ENCODE measurements around the gene PRKAA1. TPM values are rescaled to one million over a fixed set of nuclear protein-coding genes. Genes with fewer than 3 reads are reported as not detected.

The PRKAA1 gene
- total RNA-seq, 1 donor, result 115 TPM

- no peak for TF ChIP-seq CTCF (IDR thresholded peaks at IDR 0.05; ENCODE audit: insufficient read depth, low read length)
- no peak for DNase-seq (ENCODE audit: low read depth)
- H3K4me3 ChIP-seq (ENCODE audit: low read depth, low read length), result no peak overlapping the region
These were observed 21.6 kb downstream of the PRKAA1 start for GRCh38 chr5:40776658-40776977.

DNA sequence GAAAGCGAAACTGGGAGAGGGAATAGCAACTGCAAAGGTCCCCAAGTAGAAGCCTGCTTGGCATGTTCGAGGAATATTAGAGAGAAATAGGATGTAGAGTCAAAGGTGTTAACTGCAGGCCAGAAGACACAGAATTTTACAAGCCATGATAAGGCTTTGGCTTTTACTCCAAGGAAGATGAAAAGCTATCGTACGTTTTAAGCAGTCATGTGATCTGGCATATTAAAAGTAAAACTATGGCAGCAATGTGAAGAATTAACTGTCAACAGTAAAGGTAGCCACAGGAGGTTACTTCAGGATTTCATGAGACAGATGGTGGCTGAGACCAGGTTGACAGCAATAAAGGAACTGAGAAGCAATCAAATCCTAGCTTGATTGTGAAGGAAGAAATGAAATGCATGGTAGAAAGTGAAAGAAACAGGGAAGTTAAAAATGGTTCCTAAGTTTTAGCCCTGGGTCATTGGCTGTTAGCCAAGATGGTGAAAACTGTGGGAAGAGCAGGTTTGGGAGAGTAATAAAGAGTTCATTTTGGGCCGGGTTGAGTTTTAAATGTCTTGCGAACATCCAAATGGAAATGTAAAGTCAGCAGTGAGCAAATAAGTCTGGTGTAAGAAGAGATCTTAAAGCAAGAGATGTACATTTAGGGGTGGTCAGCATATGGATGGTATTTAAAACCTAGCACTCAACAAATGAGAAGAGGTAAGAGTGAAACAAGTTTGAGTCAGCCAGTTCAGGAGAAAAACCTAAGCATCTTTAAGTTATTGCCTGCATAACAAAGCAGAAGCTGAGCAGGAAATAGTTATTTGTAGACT is 22.1 kb downstream of the PRKAA1 start:
- DNase-seq (ENCODE audit: low read depth), result peak; percentile 8
- no peak for TF ChIP-seq CTCF (IDR thresholded peaks at IDR 0.05; ENCODE audit: insufficient read depth, low read length)
- H3K4me3 ChIP-seq (ENCODE audit: low read depth, low read length), result no peak overlapping the region

DNA sequence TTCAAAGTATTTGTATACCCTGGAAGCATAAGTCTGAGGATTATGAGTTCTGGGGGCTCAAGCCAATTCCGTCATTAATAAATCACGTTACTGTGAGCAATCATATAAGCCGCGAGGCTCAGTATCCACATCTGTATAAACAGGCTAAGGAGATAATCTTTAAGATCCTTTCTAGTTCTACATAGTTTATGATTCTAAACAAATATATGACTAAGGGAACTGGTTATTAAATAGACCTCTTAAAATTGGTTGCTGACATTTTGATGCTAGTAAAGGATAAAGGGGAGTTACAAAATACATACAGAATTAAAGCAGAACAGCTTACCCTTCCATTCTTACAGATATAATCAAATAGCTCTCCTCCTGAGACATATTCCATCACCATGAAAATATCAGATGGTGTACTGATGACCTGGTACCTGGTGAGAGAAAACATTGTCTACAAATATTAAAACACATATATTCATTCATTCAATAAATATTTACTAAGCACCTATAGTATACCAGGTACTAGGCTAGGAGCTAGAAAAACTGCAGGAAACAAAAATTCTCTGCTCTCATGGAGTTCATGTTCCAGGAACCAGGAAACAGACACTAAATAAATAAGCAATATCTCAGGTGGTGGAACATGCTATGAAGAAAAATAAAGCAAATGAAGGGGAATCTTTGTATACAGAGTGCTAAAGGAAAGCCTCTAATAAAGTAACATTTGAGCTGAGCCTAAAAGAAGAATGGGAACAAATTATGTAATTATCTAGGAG is 22.9 kb downstream of the PRKAA1 start:
- no peak for TF ChIP-seq CTCF (IDR thresholded peaks at IDR 0.05; ENCODE audit: insufficient read depth, low read length)
- no peak overlapping the region for H3K4me3 ChIP-seq (ENCODE audit: low read depth, low read length)
- no peak for DNase-seq (ENCODE audit: low read depth)

GRCh38 chr5:40774623-40775022 is 23.6 kb downstream of the PRKAA1 start:
- no peak for TF ChIP-seq CTCF (IDR thresholded peaks at IDR 0.05; ENCODE audit: insufficient read depth, low read length)
- no peak for DNase-seq (ENCODE audit: low read depth)

GRCh38 chr5:40770764-40771163 is 27.4 kb downstream of the PRKAA1 start:
- no peak for DNase-seq (ENCODE audit: low read depth)
- no peak for TF ChIP-seq CTCF (IDR thresholded peaks at IDR 0.05; ENCODE audit: insufficient read depth, low read length)
- no peak overlapping the region for H3K4me3 ChIP-seq (ENCODE audit: low read depth, low read length)

More at GRCh38 chr5:40774623-40775022, 23.6 kb downstream of the PRKAA1 start:
- no peak overlapping the region for H3K4me3 ChIP-seq (ENCODE audit: low read depth, low read length)

- DNase-seq (ENCODE audit: low read depth), result no peak
- TF ChIP-seq CTCF (IDR thresholded peaks at IDR 0.05; ENCODE audit: insufficient read depth, low read length), result no peak
- no peak overlapping the region for H3K4me3 ChIP-seq (ENCODE audit: low read depth, low read length)
These were observed 35.5 kb downstream of the PRKAA1 start for GRCh38 chr5:40762705-40763104.
